ENCODE data around the gene ST6GALNAC5.

- TF ChIP-seq RCOR2 (CRISPR knock-in tag; IDR thresholded peaks at IDR 0.05) = no peak
- TF ChIP-seq POLR2A (IDR thresholded peaks at IDR 0.05; ENCODE audit: insufficient read depth in 1 of 2, low read depth in 2 of 2, low read length in 2 of 2) = no peak
- TF ChIP-seq PAX8 (CRISPR knock-in tag; IDR thresholded peaks at IDR 0.05; ENCODE audit: borderline replicate concordance) = no peak
- TF ChIP-seq ZNF281 (CRISPR knock-in tag; IDR thresholded peaks at IDR 0.05; ENCODE audit: borderline replicate concordance) = no peak
- no peak for TF ChIP-seq MXI1 (IDR thresholded peaks at IDR 0.05; ENCODE audit: borderline replicate concordance, low read depth, low read length)
- TF ChIP-seq ZNF30 (CRISPR knock-in tag; IDR thresholded peaks at IDR 0.05) = no peak
Measured at GRCh38 chr1:76876655-76877395, 9.5 kb downstream of the ST6GALNAC5 start.

Data from HepG2 (cell line).